ENCODE results near the gene TUBGCP3.

- TF ChIP-seq CTCF (IDR thresholded peaks at IDR 0.05) = no peak
- TF ChIP-seq POLR2AphosphoS5 (IDR thresholded peaks at IDR 0.05) = no peak
- no peak for TF ChIP-seq POLR2A (IDR thresholded peaks at IDR 0.05)
- no peak for TF ChIP-seq EP300 (IDR thresholded peaks at IDR 0.05)
These were observed 100.8 kb downstream of the TUBGCP3 start for GRCh38 chr13:112487127-112487517.

All from upper lobe of left lung (tissue), 4 donors.